COLO668 (cell line): Measurements from ENCODE around the gene GFI1B.
"Not testable (repeated sequence)": the region's sequence is repeated elsewhere in the genome, so short reads cannot be mapped to it uniquely, and the experiment has no call there.

Experiments
- DNase-seq: peaks from one replicate; lab custom pipeline; 2025; ENCODE audit not compliant: unreplicated experiment; lab: John Stamatoyannopoulos, UW

GFI1B gene

DNA sequence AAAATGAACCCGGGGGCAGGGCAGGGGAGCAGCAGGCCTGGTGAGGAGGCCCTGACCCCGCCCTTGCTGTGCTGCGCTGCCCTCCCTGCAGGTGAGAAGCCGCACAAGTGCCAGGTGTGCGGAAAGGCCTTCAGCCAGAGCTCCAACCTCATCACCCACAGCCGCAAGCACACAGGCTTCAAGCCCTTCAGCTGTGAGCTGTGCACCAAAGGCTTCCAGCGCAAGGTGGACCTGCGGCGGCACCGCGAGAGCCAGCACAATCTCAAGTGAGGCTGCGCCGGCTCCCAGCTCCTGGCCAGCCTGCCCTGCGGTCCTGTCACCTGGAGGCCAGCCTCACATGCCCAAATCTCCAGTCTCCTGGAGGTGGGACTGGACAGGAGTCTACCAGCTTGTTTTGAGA, 12.3 kb downstream of the GFI1B start:
- DNase-seq: peak; percentile 75

DNA sequence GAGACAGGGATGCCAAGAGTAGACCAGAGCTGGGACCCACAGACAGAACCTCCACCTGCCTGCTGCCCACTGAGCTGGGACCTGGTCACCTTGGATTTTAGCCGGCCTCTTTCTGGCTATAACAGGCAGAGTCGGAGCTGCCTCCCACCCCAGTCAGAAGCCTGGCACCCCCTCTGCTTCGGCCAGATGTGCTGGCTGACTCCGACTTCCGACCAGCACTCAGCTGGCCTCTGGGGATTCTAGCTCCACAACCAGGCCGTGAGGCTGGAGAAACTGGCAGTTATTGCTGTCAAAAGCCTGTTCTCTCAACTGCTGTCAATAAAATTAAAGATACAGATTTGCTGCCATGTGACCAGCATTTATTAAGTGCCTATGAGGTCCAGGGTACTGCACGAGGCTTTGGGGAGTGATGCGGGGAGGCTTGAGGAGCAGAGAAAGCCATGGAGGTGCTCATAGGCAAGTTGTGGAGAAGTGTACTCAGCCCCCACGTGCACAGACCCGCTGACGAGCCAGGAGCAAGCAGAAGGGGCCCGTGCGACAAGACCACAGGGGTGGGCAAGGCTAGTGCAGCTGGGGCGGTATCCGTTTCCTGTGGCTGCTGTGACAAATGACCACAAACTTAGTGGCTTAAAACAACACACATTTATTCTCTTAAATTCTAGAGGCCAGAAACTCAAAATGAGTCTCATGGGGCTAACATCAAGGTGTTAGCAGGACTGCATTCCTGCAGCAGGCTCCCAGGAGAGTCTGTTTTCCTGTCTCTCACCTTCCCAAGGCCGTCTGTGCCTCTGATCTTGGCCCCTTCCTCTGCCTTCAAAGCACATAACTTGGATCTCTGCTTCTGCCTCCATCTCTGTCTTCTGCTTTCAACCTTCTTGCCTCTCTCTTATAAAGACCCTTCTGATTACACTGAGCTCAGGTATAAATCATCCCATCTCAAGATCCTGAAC, 13.1 kb downstream of the GFI1B start:
- DNase-seq: no peak

DNA sequence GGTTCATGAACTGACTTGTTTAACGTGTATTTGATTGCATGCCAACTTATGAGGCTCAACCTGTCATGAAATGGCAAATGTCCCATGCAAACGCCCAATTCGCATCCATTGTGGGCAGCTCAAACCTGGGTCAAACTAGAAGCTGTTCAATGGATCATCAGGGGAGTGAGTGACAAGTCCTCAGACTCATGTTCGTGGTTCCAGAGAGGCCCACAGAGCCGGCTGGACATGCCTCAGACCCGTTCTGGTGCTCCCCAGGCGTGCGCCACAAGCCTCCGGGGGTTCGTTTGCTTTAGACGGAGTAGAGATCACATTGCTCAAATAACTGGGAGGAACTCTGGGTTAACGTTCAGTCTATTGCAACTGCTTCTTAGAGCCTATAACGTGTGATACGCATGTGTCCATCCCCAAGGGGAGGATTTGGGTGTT, 15.0 kb downstream of the GFI1B start:
- no peak for DNase-seq

DNA sequence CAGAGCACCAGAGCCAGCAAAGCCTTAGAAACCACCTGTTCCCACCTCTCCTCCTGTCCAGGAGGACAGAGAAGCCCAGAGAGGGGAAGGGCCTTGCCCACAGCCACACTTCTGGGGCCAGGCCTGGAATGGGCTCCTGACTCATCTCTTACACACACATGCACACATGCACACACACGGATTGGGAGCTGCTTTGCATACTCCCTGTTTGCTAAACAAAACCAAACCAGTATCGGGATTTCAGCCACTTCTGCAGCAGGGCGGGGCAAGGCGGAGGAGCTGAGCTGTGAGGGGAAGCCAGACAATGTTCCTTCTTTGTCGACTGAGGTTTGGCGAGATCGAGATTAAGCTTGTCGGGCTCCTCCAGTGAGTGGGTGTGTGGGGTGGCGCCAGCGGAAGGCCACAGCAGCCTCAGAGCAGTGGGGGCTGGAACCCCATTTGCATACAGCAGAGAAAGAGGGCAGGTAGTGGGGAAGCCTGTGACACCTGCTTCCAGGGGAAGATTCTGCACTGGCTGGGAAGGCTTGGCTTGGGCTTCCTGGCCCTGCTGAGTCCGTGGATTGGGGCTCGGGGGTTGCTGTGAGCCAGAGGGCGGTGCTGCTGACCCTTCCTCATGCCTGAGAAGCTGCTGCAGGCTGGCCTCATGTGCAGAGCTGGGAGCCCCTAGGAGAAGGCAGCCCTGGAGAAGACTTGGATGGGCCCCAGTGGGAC, 16.1 kb downstream of the GFI1B start:
- DNase-seq: peak; percentile 68

DNA sequence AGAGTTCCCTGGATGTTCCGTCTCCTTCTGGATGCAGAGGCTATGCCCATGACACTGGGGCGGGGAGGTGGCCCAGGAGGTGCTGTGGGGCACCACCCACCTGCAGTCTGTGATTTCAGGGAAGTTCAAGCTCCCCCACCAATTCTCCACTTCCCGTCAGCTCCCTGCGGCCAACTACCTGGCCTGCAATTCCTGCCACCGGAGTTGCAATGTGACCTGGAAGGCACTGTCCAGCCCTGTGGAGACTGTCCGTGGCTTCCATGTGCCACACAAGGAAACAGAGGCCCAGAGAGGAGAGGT, 16.6 kb downstream of the GFI1B start:
- no peak for DNase-seq

DNA sequence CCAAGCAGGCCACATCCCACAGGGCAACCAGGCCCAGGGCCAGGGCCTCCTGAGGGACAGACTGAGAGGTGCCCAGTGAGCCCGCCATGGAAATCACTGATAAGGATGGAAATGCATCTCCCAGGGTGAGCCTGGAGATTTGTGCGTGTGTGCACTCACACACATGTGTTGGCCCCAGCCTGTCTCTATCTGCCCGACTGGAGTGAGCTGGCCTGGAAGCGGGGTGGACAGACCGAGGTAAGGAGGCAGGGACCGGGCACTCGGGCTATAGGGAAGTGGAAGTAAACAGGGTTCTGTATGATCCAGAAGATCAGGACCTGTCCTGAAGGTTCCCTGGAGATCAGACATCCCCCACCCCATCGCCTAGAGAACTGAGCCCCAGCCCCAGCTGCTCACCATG, 17.4 kb downstream of the GFI1B start:
- no peak for DNase-seq

DNA sequence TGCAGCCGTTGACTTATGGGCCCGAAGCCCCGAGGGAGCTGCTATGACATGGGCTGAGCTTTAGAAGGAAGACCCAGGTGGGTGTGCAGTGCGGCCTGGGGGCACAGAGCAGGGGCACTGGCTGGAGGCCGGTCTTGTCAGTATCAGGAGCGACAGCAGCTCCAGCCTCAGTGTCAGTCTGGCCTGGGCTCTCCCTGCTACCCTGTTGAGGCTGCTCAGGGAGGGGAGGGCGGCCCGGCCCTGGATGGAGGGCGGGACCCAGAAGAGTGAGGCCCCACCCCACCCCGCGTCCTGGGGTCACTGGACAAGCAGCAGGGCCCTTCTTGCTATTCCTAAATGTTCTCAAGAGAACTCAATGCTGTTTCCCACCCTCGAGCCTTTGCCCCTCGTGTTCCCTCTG, 18.0 kb downstream of the GFI1B start:
- no peak for DNase-seq

DNA sequence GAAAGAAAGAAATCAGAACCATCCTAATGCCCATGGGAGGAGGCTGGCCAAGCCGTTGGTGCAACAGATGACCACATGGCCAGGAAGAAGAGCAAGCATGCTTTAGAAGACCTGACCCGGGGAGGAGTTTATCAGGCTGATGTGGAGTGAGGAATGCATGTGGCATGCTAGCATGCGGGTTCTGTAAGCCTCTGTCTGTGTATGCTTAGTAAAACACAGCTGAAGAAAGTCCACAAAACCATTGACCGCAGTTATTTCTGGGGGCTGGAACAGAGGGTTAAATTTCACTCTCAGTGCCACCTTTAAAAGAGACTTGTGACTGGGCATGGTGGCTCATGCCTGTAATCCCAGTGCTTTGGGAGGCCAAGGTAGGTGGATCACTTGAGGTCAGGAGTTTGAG, 19.1 kb downstream of the GFI1B start:
- no peak for DNase-seq

DNA sequence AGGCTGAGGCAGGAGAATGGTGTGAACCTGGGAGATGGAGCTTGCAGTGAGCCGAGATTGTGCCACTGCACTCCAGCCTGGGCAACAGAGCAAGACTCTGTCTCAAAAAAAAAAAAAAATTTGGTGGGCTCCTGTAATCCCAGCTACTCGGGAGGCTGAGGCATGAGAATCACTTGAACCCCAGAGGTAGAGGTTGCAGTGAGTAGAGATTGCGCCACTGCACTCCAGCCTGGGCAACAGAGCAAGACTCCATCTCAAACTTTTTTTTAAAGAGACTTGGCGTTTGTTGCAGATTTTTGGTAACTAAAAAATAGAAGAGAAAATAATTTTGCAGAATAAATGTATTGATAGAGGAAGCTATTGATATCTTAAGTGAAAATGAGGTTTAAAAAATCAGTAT, 19.7 kb downstream of the GFI1B start:
- DNase-seq: not testable (repeated sequence)

DNA sequence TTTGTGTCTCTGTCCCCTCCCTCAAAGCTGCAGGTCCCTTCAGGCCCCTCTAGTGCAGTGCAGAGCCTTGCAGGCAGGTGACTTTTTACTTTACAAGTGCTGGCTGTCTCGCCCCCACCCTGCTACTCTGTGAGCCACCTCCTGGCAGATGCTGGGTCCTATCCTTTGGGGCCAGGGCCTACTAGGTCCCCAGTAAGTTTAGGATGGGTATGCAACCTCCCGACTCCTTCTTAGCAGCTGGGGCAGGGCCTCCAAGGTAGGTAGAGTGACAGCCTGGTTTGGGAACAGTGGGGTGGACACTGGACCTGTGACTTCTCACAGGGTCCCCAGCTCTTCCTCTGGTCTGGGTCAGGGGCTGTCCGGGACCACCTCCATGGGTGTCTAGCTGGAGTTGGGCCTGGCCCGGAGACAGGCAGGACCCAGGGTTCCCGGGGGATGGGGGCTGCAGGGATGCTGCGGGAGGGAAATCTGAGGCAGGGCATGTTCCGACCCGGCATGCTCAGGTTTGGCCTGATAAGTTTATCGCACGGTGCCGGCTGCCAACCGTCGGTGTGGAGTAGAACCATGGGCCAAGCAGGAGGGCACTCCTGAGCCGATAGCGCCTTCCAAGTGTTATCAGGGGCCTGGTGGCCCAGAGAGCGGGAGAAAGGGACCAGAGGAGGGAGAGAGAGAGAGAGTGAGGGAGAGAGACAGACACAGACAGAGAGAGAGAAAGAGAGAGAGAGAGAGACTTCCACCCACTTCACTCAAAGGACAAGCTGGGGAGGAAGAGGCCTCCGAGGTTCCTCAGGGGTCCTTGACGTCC, 20.5 kb downstream of the GFI1B start:
- no peak for DNase-seq

DNA sequence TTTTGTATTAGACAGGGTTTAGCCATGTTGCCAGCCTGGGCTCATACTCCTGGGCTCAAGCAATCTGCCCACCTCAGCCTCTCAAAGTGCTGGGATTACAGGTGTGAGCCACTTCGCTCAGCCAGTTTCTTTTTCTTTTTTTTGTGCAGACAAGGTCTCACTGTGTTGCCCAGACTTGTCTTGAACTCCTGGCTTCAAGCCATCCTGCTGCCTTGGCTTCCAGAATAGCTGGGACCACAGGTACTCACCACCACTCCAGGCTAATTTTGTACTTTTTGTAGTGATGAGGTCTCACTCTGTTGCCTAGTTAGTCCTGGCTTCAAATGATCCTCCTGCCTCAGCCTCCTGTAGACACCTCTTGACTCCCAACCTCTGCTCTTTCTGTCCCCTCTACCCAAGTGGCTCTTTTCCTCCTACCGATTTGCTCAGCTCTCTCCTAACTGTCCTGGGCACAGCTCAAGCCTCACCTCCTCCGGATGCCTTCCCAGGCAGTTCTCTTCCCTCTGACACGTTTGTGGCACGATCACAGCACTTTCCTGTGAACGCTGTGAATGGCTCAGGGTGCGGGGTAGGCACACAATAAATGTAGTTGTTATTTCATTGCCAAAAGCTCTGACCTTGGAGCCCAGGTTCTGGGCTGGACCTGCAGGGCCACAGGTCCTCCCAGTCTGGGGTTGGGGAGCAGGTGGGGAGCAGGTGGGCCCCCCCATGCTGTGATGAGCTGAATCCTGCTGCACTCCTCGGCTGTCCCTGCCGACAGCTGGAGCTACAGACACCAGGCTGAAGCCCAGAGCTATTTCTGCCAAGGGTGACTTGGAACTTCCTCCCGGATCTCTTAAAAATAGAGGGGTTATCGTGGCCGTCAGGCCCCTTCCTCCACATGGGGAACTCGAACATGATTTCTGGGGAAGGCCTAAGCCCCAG, 23.9 kb downstream of the GFI1B start:
- no peak for DNase-seq

DNA sequence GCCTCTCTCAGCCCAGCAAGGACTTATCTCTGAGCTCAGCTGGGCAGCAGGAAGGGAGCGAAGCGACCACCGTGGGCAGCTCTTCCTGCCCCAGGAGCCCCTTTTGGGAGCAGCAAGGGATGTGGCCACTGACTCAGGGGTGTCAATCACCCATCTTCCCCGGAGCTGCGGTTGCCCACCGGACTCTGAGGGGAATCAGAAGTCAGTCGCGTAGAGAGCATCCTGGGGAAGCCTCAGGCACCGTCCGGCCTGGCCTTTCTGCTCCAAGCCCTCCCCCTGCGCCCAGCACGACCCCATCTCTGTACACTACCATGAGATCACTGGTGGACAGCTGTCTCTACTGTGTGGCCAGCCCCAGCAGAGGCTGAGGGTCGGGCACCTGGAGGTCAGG, 24.6 kb downstream of the GFI1B start:
- no peak for DNase-seq

DNA sequence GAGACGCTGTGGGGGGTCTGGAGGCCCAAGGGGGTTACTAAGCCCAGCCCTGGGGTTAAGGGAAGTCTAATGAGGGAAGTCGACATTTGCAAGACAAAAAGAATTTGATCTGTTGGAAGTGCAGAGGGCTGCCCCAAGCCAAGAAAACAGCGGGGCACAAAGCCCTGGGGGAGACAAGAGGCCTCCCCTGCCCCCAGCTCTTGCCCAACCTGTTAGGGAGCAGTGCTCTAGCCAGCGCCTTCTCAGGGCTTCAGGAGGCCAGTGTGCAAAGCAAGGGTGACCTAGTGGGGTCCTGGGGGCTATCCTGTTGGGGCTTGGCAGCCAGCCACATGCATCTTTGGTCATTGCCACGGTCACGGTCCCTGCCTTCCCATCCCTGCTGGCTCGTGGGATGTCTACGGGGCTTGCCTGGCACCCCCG, 25.2 kb downstream of the GFI1B start:
- no peak for DNase-seq

DNA sequence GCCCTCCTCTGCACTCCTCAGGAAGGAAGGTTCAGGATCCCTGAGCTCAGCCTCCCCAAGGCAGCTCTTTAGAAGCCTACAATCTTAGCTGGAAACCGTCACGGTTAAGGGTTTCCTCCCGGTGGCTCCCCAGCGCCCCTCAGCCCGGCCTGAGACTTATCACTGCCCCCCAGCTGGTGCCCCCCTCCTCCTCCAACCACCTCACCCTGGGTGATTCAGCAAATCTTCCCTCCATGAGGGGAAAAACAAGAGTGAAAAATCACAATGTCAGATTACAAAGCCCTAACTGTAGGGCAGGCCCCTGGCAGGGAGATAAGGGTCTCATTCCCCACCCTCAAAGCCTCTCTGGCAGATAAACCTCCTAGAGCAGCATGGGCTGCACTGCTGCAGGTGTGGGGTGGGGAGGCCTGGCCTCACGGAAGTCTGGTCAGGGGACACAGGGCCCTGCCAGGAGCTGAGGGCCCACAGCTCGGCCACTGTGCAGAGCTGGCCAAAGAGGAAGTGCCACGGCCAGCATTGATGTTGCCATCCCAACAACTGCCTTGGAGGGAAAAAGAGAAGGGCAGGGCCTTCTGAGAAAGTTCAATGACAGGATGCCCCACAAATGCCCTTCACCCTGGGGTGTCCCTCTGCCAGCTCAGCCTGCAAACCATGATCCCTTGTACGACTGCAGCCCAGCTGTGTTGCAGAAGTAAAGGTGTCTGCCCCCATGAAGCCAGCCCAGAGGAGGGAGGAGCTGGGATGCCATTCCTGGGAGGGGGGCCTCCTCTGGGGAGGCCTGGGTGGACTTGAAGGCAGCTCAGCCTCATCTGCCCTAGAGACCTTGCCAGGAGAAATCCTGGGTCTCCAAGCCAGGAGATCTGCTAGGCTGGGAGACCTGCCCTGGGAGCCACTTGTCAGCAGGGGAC, 25.9 kb downstream of the GFI1B start:
- no peak for DNase-seq

DNA sequence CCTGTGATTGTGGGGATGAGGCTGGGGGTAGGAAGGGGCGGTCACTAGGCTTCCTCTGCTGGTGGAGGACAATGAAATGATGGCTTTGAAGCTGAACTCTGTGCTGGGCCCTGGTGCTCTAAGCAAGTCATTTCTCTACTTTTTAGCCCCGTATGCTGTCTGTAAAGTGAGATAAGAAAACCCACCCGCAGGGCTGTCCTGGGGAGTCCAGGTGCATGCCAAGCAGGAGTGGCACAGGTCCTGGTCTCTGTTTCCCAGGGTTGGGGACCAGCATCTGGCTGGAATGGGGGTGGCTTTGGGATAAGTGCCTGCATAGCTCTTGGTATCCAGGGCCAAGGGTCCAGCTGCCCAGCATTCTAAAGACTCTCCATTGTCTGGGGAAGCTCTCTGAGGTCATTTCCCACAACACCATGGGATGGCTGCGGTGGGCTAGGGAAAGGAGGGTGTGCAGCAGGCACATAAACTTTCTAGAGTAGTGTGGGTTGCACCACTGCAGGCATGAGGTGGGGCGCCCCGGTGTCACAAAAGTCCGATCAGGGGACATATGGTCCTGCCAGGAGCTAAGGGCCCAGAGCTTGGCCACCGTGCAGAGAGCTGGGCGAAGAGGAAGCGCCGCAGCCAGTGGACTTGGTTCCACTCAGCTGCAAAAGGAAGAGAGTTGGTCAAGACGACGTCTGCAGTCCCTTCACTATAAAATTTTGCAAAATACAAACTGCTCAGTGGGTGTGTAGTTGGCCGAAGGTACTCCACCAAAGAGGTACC, 26.7 kb downstream of the GFI1B start:
- DNase-seq: no peak

DNA sequence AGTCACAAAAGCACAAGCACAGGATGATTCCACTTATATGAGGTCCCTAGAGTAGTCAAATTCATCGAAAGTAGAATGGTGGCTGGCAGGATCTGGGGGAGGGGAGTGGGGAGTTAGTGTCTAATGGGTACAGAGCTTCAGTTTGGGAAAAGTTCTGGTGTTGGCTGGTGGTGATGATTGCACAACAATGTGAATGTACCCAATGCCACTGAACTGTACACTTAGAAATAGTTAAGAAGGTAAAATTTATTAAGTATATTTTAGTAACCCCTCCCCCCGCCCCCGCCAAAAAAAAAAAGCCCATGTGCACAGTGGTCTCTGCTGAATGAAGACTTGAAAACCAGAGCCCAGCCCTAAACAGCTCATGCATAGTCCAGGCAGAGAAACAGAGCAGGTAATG, 27.5 kb downstream of the GFI1B start:
- no peak for DNase-seq

DNA sequence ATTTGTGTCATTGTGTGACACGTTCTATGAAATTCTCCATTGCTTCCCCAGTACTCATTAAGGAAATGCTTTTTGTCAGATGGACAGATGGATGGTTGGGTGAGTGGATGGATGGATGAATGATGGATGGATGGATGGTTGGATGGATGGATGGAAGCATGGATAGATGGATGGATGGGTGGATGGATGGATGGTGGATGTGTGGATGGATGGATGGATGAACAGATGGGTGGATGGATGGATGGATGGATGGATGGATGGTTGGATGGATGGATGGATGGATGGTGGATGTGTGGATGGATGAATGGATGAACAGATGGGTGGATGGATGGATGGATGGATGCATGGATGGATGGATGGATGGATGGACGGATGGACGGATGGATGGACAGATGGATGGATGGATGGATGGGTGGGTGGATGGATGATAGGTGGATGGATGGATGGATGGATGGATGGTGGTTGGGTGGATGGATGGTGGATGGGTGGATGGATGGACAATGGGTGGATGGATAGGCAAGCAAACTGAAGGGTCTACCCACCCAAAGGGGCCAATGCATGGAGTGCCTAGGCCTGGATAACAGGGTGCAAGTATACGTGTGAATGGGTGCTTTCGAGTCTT, 28.3 kb downstream of the GFI1B start:
- DNase-seq: no peak

DNA sequence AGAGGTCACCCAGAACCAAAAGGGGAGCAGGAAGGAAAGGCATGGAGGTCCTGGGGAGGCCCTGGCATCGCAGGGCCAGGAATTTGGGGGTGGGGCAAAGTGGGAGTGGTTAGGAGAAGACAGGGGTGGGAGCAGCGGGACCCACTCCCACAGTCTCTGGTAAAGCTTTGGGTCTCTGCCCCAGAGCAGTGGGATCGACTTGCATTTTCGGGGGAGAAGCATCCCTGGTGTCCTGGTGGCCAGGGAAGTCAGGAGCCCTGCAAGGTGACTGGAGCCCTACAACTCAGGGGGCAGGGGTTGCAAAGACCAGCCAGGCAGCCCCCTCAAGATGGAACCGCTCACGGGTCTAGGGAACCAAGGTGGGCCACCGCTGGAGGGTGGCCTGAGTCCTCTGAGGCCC, 29.9 kb downstream of the GFI1B start:
- DNase-seq: no peak
